Muscle layer of duodenum (tissue), 2 donors: ENCODE data around the gene CCT8.
A peak's percentile ranks its signal among the peaks of the same experiment; 100 is the strongest.
"Not testable (repeated sequence)": the region's sequence is repeated elsewhere in the genome, so short reads cannot be mapped to it uniquely, and the experiment has no call there.

ENCODE experiments used
- H3K27ac ChIP-seq: one replicate; pipeline ENCODE4 v1.7.0; 2013; ENCODE audit warnings: mild to moderate bottlenecking, low read length
- H3K27me3 ChIP-seq: one replicate; pipeline ENCODE4 v1.7.0; 2013; ENCODE audit warnings: low read depth, mild to moderate bottlenecking, control low read depth, low read length
- H3K36me3 ChIP-seq, 2 donors: one replicate each; pipeline ENCODE4 v1.7.0; 2013; ENCODE audit warnings: low read length in 2 of 2, control low read depth in 1 of 2, mild to moderate bottlenecking in 1 of 2; ENCODE audit not compliant: insufficient read depth in 2 of 2, control insufficient read depth in 1 of 2
- H3K4me1 ChIP-seq, 2 donors: one replicate each; pipeline ENCODE4 v1.7.0; 2013; ENCODE audit warnings: low read length in 2 of 2, mild to moderate bottlenecking in 2 of 2, control low read depth in 1 of 2, moderate library complexity in 1 of 2; ENCODE audit not compliant: insufficient read depth in 2 of 2, control insufficient read depth in 1 of 2
- H3K4me3 ChIP-seq, 2 donors: one replicate each; pipeline ENCODE4 v1.7.0; 2013; ENCODE audit warnings: low read length in 2 of 2, low read depth in 1 of 2, mild to moderate bottlenecking in 1 of 2
- H3K9me3 ChIP-seq, 2 donors: one replicate each; pipeline ENCODE4 v1.7.0; 2013; ENCODE audit warnings: low read length in 2 of 2, control low read depth in 1 of 2, mild to moderate bottlenecking in 1 of 2; ENCODE audit not compliant: control insufficient read depth in 1 of 2
- donor health status: healthy.

The CCT8 gene

GRCh38 chr21:29092102-29092959, 18.9 kb upstream of the CCT8 start:
- Histone ChIP-seq H3K27me3 (no peaks in the 10 kb centered on the region), H3K36me3 (peaks cover 0 to 4% of the 10 kb centered on the region in 2 donors), H3K9me3 (no peaks in the 10 kb centered on the region), H3K4me1 (peaks cover 0 to 7% of the 10 kb centered on the region in 2 donors), H3K27ac (no peak overlapping the region), H3K4me3 (no peak overlapping the region)

DNA sequence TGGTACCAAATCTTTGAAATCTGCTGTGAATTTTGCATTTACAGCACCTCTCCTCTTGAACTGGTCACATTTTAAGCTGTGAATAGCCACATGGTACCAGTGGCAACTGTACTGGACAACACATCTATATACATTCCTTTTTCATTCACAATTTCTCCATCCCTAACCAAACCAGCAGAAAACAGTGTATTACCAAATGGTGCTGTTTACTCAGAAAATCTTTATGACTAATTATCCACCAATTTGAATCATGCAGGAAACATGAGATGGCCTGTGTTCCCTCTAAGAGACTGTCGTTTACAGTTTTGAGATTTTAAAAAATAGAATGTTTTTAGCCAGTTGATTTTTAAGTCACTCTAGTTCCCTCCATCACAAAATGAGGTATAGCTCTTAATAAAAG, 17.6 kb upstream of the CCT8 start:
- Histone ChIP-seq H3K27ac (no peak overlapping the region), H3K36me3 (peaks cover 0 to 4% of the 10 kb centered on the region in 2 donors), H3K4me1 (peaks cover 0 to 7% of the 10 kb centered on the region in 2 donors)

DNA sequence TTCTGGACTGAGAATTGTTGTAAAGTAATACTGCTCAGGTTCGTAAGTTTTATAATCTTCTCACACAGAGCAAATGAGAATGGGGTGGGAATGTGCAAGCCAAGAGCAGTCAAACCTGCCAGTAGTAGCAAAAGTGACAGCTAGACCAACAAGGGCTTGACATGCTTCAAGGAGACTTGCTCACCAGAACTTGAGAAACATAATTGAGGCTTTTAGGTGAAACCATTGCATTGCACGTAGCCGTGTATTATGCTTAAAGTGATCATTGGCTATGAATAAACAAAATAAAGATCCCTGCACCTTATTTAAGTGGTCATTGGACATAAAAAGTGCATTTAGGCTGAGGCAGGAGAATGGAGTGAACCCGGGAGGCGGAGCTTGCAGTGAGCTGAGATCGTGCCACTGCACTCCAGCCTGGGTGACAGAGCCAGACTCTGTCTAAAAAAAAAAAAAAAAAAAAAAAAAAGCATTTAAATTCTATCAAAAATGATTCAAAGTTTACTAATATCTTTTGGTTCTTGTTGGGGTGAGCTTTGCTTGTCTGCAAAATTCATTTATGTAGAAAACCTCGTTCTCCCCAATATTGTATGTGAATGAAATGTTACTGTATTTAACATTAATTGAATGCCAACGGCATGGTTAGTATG, 11.8 kb upstream of the CCT8 start:
- H3K27ac ChIP-seq, result no peak overlapping the region

More for the DNA sequence above, 17.6 kb upstream of the CCT8 start:
- no peaks in the 10 kb centered on the region for H3K9me3 ChIP-seq
- no peak overlapping the region for H3K4me3 ChIP-seq
- H3K27me3 ChIP-seq, result no peaks in the 10 kb centered on the region

DNA sequence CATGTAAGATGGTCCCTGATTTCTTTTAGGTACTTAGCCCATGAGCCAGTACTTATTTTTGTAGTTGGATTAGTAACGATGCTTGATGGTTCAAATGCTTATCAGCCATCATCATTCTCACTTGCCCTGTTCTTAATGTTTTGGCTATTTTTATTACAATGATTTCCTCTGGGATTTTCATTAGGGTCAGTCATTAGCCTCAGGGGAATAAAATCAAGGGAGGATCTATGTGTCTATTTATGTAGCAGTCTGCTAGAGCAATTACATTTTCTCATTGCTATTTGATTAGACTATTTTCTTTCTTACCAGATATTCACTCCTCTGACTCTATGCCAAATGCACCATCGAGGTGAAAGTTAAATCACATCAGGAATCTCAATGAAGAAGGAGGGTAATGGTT, 10.9 kb upstream of the CCT8 start:
- H3K9me3 ChIP-seq, result no peaks in the 10 kb centered on the region
- no peaks in the 10 kb centered on the region for H3K27me3 ChIP-seq
- H3K4me3 ChIP-seq, result no peak overlapping the region
- H3K4me1 ChIP-seq, result peaks cover 0 to 1% of the 10 kb centered on the region in 2 donors
- H3K27ac ChIP-seq, result no peak overlapping the region
- H3K36me3 ChIP-seq, result no peaks in the 10 kb centered on the region

More for the DNA sequence above, 11.8 kb upstream of the CCT8 start:
- Histone ChIP-seq H3K36me3 (no peaks in the 10 kb centered on the region), H3K4me1 (peaks cover 0 to 7% of the 10 kb centered on the region in 2 donors), H3K4me3 (no peak overlapping the region), H3K27me3 (no peaks in the 10 kb centered on the region), H3K9me3 (no peaks in the 10 kb centered on the region)

DNA sequence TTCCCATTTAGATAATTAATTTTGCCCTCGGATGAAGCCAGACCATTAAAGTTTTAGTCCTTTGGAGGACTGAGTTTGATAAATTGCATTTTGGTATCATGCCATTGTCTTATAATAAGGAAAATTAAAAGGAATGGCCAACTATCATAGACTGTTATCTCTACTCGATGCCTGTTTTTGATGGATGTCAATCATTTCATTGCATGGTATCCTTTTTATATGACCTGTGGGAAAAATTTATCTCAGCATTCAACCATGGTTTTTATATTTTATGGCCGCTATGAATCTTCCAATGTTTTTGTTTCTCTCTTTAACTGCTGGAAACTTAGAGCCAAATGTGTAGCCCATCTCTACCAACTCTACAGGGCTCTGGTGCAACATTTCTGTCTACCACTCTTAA, 9.9 kb upstream of the CCT8 start:
- H3K9me3 ChIP-seq, result no peaks in the 10 kb centered on the region
- peaks cover 4 to 5% of the 10 kb centered on the region in 2 donors for H3K4me1 ChIP-seq
- H3K27ac ChIP-seq, result no peak overlapping the region
- H3K4me3 ChIP-seq, result no peak overlapping the region
- H3K27me3 ChIP-seq, result no peaks in the 10 kb centered on the region
- H3K36me3 ChIP-seq, result no peaks in the 10 kb centered on the region

- no peaks in the 10 kb centered on the region for H3K27me3 ChIP-seq
- H3K4me3 ChIP-seq, result no peak overlapping the region
- H3K27ac ChIP-seq, result no peak overlapping the region
- peaks cover 4 to 5% of the 10 kb centered on the region in 2 donors for H3K4me1 ChIP-seq
- H3K36me3 ChIP-seq, result no peaks in the 10 kb centered on the region
- H3K9me3 ChIP-seq, result no peaks in the 10 kb centered on the region
Measured at GRCh38 chr21:29082046-29082815, 8.8 kb upstream of the CCT8 start.

DNA sequence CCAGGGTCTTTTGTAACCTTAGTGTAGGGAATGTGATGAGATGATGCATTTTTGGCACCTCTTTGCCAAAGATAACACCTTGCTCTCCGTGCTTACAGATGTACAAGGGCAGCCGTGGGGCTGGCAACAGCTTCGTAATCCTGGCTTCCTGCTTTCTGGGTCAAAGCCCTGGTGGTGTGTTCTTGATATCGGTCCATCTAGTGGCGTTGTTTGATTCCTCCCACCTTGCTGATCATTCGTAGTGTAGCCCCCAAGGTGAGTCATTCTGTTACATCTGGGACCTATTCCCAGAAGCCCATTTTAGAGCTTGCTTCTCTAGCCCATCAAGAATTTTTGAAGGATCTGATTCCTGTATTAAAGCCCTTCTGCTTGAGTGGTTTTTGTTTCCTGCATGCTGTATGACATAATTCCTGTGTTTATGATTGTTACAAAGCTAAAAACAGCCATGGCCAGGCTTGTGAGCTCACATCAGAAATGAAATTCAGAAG, 7.0 kb upstream of the CCT8 start:
- Histone ChIP-seq H3K27ac (no peak overlapping the region), H3K9me3 (no peaks in the 10 kb centered on the region), H3K4me1 (peaks cover 4 to 5% of the 10 kb centered on the region in 2 donors), H3K27me3 (no peaks in the 10 kb centered on the region), H3K36me3 (no peaks in the 10 kb centered on the region), H3K4me3 (peak overlapping the region in 1 of 2 donors; percentile 7)

DNA sequence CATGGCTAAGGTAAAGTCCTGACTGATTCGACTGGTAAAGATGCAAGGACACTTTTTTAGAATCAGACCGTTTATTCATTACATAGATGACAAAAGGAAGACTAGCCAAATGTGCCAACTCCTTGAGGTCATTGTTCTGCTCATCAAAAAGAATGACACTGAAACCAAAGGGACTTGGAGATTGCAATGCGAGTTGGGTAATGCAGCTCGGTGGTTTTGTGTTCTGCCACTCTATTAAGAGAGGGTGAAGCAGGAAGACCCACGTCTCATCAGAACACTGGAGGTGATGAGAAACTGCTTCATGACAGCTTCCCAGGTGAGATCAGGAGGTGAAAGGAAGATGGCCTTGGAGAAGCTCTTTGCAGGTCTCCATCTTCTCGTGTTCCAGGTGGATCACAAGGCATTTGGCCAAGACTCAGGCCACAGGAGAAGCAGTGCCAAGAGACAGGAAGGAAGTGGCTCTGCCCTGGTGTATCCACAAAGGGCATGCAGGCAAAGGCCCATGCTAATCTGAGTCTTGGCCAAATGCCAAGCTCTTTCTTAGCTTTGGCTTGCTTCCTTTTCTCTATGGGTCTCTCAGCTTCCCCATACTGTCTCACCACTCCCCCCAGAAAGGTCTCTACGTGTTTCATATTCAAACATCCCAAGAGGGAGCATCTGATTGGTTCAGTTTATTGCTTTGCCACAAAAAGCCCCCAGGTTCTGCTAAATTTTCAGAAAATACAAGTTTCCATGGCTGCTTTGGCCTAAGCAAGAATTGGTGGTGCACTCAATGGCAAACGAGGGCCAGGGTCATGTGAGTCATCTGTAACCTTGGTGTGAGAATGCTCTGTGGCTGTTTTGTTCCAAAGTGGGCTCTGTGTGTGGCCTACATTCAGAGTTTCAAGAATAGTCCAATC, 5.7 kb upstream of the CCT8 start:
- Histone ChIP-seq H3K4me3 (no peak overlapping the region), H3K36me3 (no peaks in the 10 kb centered on the region), H3K4me1 (peaks cover 4 to 5% of the 10 kb centered on the region in 2 donors), H3K27ac (no peak overlapping the region), H3K9me3 (no peaks in the 10 kb centered on the region), H3K27me3 (no peaks in the 10 kb centered on the region)

DNA sequence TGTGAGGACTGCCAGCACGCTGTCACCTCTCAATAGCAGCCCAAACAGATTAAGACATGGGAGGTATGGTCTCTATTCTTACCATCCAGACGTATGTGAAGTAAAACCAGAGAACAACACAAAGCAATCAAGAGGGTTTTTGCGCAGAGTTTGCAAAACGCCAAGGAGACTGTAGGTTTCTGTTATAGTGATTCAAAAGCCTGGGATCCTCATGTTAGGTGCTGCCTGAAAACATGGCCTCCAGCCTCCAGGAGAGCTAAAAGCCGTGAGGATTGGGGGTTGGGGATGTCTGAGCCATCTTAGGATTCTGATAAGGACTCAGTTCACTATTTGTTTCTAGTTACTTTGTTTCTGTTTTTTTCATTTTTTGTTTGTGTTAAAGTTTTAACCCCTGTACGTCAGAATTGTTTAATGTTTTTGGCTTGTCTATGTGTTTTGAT, 4.2 kb upstream of the CCT8 start:
- H3K27ac ChIP-seq, result peak overlapping the region; percentile 93
- H3K4me3 ChIP-seq, result peak overlapping the region; percentile 72 to 76
- H3K9me3 ChIP-seq, result no peaks in the 10 kb centered on the region
- H3K36me3 ChIP-seq, result no peaks in the 10 kb centered on the region
- no peaks in the 10 kb centered on the region for H3K27me3 ChIP-seq
- H3K4me1 ChIP-seq, result peaks cover 4 to 5% of the 10 kb centered on the region in 2 donors

- not testable (repeated sequence) for H3K9me3 ChIP-seq, H3K27me3 ChIP-seq, H3K36me3 ChIP-seq
- Histone ChIP-seq H3K4me3 (peak overlapping the region; percentile 72 to 76), H3K4me1 (peaks cover 11 to 12% of the 10 kb centered on the region in 2 donors), H3K27ac (peak overlapping the region; percentile 93)
Measured at GRCh38 chr21:29076731-29077640, 3.5 kb upstream of the CCT8 start.
